ENCODE measurements around the gene MT4. TPM values are rescaled to one million over a fixed set of nuclear protein-coding genes. Genes with fewer than 3 reads are reported as not detected.

MT4 gene
- total and polyA plus RNA-seq, 2 donors (not counting 1 experiment from before 2014, with no cell fraction given): not detected

DNA sequence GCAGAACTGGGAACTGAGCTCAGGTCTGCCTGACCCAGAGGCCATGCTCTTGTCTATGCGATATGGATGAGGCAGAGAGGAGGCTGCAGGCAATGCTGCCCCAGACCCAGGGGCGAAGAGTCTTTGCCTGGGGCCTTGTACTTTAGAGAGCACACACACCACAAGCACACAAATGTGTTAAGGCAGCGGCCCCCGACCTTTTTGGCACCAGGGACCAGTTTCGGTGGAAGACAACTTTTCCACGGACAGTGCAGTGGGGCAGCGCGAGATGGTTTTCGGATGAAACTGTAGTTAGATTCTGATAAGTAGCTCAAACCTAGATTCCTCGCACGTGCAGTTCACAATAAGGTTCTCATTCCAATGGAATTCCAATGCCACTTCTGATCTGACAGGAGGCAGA, 6.7 kb downstream of the MT4 start:
- H3K9ac ChIP-seq (ENCODE audit: insufficient read depth, low read length): no peak overlapping the region
- H4K20me1 ChIP-seq (ENCODE audit: control insufficient read depth, extremely low read depth, insufficient read depth, low read length): no peaks in the 10 kb centered on the region
- H3K27ac ChIP-seq (ENCODE audit: insufficient read depth, low read length): no peak overlapping the region
- H3K9me3 ChIP-seq (ENCODE audit: control insufficient read depth, insufficient read depth, low read depth, low read length): no peaks in the 10 kb centered on the region
- TF ChIP-seq, protein P1, sequence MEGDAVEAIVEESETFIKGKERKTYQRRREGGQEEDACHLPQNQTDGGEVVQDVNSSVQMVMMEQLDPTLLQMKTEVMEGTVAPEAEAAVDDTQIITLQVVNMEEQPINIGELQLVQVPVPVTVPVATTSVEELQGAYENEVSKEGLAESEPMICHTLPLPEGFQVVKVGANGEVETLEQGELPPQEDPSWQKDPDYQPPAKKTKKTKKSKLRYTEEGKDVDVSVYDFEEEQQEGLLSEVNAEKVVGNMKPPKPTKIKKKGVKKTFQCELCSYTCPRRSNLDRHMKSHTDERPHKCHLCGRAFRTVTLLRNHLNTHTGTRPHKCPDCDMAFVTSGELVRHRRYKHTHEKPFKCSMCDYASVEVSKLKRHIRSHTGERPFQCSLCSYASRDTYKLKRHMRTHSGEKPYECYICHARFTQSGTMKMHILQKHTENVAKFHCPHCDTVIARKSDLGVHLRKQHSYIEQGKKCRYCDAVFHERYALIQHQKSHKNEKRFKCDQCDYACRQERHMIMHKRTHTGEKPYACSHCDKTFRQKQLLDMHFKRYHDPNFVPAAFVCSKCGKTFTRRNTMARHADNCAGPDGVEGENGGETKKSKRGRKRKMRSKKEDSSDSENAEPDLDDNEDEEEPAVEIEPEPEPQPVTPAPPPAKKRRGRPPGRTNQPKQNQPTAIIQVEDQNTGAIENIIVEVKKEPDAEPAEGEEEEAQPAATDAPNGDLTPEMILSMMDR (conservative IDR thresholded peaks at IDR 0.05 in 1 of 2, IDR thresholded peaks at IDR 0.05 in 1 of 2; ENCODE audit: low read depth in 1 of 2, low read length in 2 of 2): no peak
- TF ChIP-seq EZH2 (IDR thresholded peaks at IDR 0.05; ENCODE audit: low read length, missing control alignments): no peak
- H3K4me2 ChIP-seq (ENCODE audit: extremely low read depth, insufficient read depth, low read length): no peak overlapping the region
- H2AFZ ChIP-seq (ENCODE audit: low read length): no peak overlapping the region
- no peaks in the 10 kb centered on the region for H3K36me3 ChIP-seq (ENCODE audit: control insufficient read depth, insufficient read depth, low read length)
- peaks cover 15% of the 10 kb centered on the region for H3K27me3 ChIP-seq (ENCODE audit: control insufficient read depth, insufficient read depth, low read length)
- H3K4me1 ChIP-seq (ENCODE audit: control insufficient read depth, extremely low read depth, insufficient read depth, low read length): no peaks in the 10 kb centered on the region
- no peaks in the 10 kb centered on the region for H3K79me2 ChIP-seq (ENCODE audit: control insufficient read depth, insufficient read depth, low read length)
- no peak overlapping the region for H3K4me3 ChIP-seq (replicated peaks in 1 of 4; ENCODE audit: control extremely low read depth in 1 of 4, insufficient read depth in 1 of 4, low read depth in 3 of 4, low read length in 4 of 4)
- DNase-seq (ENCODE audit: low read depth in 2 of 2): no peak

DNA sequence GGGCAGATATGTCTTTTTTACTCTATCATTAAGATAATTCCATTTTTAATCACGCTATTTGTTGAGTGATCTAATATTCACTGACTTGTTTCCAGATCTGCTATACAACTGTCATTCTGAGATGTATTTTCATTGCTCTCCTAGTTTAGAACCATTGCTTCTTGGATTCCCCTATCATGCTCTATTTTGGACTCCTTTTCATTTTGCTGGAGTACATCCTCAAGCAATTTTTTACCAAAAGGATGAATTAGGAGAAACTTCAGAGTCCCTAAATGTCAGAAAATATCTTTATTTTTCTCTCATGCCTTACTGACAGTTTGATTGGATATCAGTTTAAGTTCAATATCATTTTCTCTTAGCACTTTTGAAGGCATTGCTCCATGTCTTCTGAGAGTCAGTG, 9.8 kb downstream of the MT4 start:
- no peaks in the 10 kb centered on the region for H4K20me1 ChIP-seq (ENCODE audit: control insufficient read depth, extremely low read depth, insufficient read depth, low read length)
- TF ChIP-seq, protein P1 (conservative IDR thresholded peaks at IDR 0.05 in 1 of 2, IDR thresholded peaks at IDR 0.05 in 1 of 2; ENCODE audit: low read depth in 1 of 2, low read length in 2 of 2): no peak
- no peak for TF ChIP-seq EZH2 (IDR thresholded peaks at IDR 0.05; ENCODE audit: low read length, missing control alignments)
- no peak for DNase-seq (ENCODE audit: low read depth in 2 of 2)
- H3K4me2 ChIP-seq (ENCODE audit: extremely low read depth, insufficient read depth, low read length): no peak overlapping the region
- H3K9ac ChIP-seq (ENCODE audit: insufficient read depth, low read length): no peak overlapping the region
- no peaks in the 10 kb centered on the region for H3K79me2 ChIP-seq (ENCODE audit: control insufficient read depth, insufficient read depth, low read length)
- no peaks in the 10 kb centered on the region for H3K4me1 ChIP-seq (ENCODE audit: control insufficient read depth, extremely low read depth, insufficient read depth, low read length)
- H3K36me3 ChIP-seq (ENCODE audit: control insufficient read depth, insufficient read depth, low read length): no peaks in the 10 kb centered on the region
- peaks cover 3% of the 10 kb centered on the region for H3K27me3 ChIP-seq (ENCODE audit: control insufficient read depth, insufficient read depth, low read length)
- H3K27ac ChIP-seq (ENCODE audit: insufficient read depth, low read length): no peak overlapping the region
- H2AFZ ChIP-seq (ENCODE audit: low read length): no peak overlapping the region
- H3K9me3 ChIP-seq (ENCODE audit: control insufficient read depth, insufficient read depth, low read depth, low read length): no peaks in the 10 kb centered on the region
- H3K4me3 ChIP-seq (replicated peaks in 1 of 4; ENCODE audit: control extremely low read depth in 1 of 4, insufficient read depth in 1 of 4, low read depth in 3 of 4, low read length in 4 of 4): no peak overlapping the region

DNA sequence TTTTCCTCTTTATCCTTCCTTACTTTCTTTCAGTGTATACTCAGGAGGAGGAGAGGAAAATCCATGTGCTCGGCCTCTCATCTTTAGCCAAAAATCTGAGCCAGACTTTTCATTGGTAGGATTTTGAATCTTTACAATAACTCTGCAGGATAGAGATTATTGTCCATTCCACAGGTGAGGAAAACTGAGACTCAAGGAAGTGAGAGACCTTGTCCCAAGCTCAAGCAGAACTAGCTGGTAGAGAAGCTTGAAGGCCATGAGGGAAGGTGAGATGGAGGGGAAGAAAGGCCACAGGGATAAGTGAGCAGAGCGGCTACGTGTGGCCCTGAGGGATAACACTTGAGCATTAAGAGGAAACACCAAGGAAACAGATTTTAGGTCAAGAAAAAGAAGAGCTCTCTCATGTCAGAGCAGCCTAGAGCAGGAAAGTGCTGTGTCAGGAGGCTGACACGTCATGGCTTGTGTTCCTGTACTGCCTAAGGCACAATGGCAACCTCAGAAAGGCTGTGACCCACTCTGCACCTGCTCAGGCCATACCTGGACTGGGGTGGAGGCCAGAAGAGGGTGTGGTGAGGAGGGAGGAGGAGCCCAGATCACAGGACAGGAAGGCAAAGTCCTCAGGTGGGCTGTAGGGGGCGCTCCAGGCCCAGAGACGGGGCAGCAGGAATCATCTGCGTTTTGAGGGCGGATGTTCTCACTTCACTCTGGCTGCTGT, 11.9 kb downstream of the MT4 start:
- Histone ChIP-seq H4K20me1 (ENCODE audit: control insufficient read depth, extremely low read depth, insufficient read depth, low read length) (no peaks in the 10 kb centered on the region), H3K27me3 (ENCODE audit: control insufficient read depth, insufficient read depth, low read length) (no peaks in the 10 kb centered on the region), H3K9me3 (ENCODE audit: control insufficient read depth, insufficient read depth, low read depth, low read length) (no peaks in the 10 kb centered on the region), H3K4me3 (replicated peaks in 1 of 4; ENCODE audit: control extremely low read depth in 1 of 4, insufficient read depth in 1 of 4, low read depth in 3 of 4, low read length in 4 of 4) (no peak overlapping the region), H3K4me1 (ENCODE audit: control insufficient read depth, extremely low read depth, insufficient read depth, low read length) (no peaks in the 10 kb centered on the region), H3K4me2 (ENCODE audit: extremely low read depth, insufficient read depth, low read length) (no peak overlapping the region), H2AFZ (ENCODE audit: low read length) (no peak overlapping the region), H3K27ac (ENCODE audit: insufficient read depth, low read length) (no peak overlapping the region), H3K9ac (ENCODE audit: insufficient read depth, low read length) (no peak overlapping the region), H3K36me3 (ENCODE audit: control insufficient read depth, insufficient read depth, low read length) (no peaks in the 10 kb centered on the region), H3K79me2 (ENCODE audit: control insufficient read depth, insufficient read depth, low read length) (no peaks in the 10 kb centered on the region)
- TF ChIP-seq, protein P1 (conservative IDR thresholded peaks at IDR 0.05 in 1 of 2, IDR thresholded peaks at IDR 0.05 in 1 of 2; ENCODE audit: low read depth in 1 of 2, low read length in 2 of 2): peak; percentile 69 to 79
- TF ChIP-seq EZH2 (IDR thresholded peaks at IDR 0.05; ENCODE audit: low read length, missing control alignments): no peak
- DNase-seq (ENCODE audit: low read depth in 2 of 2): peak; percentile 39 to 67
